COR-L47 (cell line): Measurements from ENCODE around the gene ZNF417.
A peak's percentile ranks its signal among the peaks of the same experiment; 100 is the strongest.
"Not testable (repeated sequence)": the region's sequence is repeated elsewhere in the genome, so short reads cannot be mapped to it uniquely, and the experiment has no call there.

ENCODE experiments used
- DNase-seq: peaks from one replicate; lab custom pipeline; 2025; lab: John Stamatoyannopoulos, UW

ZNF417 gene

GRCh38 chr19:57887195-57887941 is 29.0 kb downstream of the ZNF417 start:
- peak; percentile 8 for DNase-seq

DNA sequence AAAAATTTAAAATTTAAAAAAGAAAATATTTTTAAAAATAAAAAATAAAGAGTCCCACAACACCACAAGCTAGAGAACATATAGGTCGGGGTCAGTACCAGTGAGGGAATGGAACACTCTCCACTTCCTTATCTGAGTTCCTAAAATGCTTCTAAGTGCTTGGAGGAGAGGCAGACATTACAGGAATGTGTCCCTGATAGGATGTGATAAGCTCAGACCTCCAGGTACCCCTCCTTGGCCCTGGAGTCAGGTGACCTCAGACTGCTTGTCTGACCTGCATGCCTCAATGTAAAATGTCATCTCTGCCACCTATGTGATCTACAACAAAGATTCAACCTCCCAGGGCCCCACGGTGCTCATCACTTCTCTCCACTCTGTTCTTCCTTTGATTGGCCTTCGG is 30.3 kb downstream of the ZNF417 start:
- no peak for DNase-seq

GRCh38 chr19:57873883-57874799 is 42.3 kb downstream of the ZNF417 start:
- not testable (repeated sequence) for DNase-seq

GRCh38 chr19:57872450-57872849 is 43.9 kb downstream of the ZNF417 start:
- no peak for DNase-seq

DNA sequence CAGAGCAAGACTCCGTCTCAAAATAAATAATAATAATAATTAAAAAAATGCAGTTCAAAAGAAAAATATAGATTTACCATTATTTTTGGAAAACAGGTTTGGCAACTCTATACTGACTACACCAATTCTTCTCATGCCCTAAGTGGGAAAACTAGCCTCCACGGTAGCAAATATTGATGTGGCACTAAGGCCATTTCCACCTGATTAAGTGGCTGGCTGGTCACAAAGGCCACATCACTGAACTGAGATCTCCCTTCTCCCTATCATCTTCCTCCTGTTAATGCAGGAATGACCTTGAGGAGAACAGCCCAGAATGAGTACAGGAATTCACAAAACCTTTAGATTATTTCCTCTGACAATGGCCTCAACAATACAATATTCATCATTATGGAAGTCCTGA is 46.2 kb downstream of the ZNF417 start:
- no peak for DNase-seq

GRCh38 chr19:57869655-57870054 is 46.7 kb downstream of the ZNF417 start:
- DNase-seq = not testable (repeated sequence)

DNA sequence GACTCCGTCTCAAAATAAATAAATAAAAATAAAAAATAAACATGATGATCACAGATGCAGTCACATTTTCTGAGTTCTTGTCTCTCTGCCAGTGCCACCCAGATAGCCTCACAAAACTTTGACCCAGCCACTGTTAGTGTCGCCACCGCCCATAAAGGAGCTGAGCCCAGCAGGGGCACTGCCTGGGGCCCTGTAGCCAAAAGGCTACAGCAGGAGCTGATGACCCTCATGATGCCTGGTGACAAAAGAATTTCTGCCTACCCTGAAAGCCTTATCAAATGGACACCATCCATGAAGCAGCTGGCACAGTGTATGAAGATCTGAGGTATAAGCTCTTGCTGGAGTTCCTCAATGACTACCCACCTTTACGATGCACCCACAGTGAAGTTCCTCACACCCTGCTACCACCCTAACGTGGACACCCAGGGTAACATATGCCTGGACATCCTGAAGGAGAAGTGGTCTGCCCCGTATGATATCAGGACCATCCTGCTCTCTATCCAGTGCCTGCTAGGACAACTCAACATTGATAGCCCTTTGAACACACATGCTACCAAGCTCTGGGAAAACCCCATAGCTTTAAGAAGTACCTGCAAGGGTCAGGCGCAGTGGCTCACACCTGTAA is 48.4 kb downstream of the ZNF417 start:
- DNase-seq = no peak
